D721Med (cell line): ENCODE measurements around the gene ZNF69.
"Not testable (repeated sequence)": the region's sequence is repeated elsewhere in the genome, so short reads cannot be mapped to it uniquely, and the experiment has no call there.

Source experiments
- DNase-seq: peaks from one replicate; pipeline ENCODE4 v3.0.0; 2011; ENCODE audit warnings: low spot score; ENCODE audit not compliant: insufficient read length
- FAIRE-seq: peaks from 2 replicates; lab custom pipeline; 2011; peaks lifted over from hg19 to GRCh38; lab: Jason Lieb, UNC
- TF ChIP-seq, protein P1 (sequence below): IDR thresholded peaks from 2 replicates; pipeline ENCODE4 v1.5.1; 2012; ENCODE audit warnings: mild to moderate bottlenecking, control low read depth; ENCODE audit not compliant: insufficient read depth; ENCODE audit errors: missing control alignments

The ZNF69 gene

DNA sequence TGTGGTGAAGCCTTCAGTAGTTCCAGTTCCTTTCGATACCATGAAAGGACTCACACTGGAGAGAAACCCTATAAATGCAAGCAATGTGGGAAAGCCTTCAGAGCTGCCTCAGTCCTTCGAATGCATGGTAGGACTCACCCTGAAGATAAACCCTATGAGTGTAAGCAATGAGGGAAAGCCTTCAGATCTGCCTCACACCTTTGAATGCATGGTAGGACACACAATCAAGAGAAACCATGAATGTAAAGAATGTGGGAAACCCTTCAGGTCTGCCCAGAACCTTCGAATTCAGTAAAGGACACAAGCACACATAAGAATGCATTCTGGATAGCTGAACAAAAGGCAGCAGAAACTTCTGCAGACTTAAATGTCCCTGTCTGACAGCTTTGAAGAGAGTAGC lies 18.3 kb downstream of the ZNF69 start:
- TF ChIP-seq, protein P1, sequence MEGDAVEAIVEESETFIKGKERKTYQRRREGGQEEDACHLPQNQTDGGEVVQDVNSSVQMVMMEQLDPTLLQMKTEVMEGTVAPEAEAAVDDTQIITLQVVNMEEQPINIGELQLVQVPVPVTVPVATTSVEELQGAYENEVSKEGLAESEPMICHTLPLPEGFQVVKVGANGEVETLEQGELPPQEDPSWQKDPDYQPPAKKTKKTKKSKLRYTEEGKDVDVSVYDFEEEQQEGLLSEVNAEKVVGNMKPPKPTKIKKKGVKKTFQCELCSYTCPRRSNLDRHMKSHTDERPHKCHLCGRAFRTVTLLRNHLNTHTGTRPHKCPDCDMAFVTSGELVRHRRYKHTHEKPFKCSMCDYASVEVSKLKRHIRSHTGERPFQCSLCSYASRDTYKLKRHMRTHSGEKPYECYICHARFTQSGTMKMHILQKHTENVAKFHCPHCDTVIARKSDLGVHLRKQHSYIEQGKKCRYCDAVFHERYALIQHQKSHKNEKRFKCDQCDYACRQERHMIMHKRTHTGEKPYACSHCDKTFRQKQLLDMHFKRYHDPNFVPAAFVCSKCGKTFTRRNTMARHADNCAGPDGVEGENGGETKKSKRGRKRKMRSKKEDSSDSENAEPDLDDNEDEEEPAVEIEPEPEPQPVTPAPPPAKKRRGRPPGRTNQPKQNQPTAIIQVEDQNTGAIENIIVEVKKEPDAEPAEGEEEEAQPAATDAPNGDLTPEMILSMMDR, result no peak
- DNase-seq (no peak), FAIRE-seq (no peak)

DNA sequence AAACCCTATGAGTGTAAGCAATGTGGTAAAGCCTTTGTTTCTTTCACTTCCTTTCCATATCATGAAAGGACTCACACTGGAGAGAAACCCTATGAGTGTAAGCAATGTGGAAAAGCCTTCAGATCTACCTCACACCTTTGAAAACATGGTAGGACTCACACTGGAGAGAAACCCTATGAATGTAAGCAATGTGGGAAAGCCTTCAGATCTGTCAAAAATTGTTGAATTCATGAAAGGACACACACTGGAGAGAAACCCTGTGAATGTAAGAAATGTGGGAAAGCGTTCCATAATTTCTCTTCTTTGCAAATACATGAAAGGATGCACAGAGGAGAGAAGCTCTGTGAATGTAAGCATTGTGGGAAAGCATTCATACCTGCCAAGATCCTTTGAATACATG lies 24.4 kb downstream of the ZNF69 start:
- not testable (repeated sequence) for FAIRE-seq, DNase-seq

GRCh38 chr19:11914417-11915051 lies 27.0 kb downstream of the ZNF69 start:
- not testable (repeated sequence) for FAIRE-seq

GRCh38 chr19:11921852-11922495 lies 34.4 kb downstream of the ZNF69 start:
- TF ChIP-seq, protein P1, result no peak
- DNase-seq, result no peak
- FAIRE-seq, result no peak

More at GRCh38 chr19:11914417-11915051, 27.0 kb downstream of the ZNF69 start:
- not testable (repeated sequence) for DNase-seq

DNA sequence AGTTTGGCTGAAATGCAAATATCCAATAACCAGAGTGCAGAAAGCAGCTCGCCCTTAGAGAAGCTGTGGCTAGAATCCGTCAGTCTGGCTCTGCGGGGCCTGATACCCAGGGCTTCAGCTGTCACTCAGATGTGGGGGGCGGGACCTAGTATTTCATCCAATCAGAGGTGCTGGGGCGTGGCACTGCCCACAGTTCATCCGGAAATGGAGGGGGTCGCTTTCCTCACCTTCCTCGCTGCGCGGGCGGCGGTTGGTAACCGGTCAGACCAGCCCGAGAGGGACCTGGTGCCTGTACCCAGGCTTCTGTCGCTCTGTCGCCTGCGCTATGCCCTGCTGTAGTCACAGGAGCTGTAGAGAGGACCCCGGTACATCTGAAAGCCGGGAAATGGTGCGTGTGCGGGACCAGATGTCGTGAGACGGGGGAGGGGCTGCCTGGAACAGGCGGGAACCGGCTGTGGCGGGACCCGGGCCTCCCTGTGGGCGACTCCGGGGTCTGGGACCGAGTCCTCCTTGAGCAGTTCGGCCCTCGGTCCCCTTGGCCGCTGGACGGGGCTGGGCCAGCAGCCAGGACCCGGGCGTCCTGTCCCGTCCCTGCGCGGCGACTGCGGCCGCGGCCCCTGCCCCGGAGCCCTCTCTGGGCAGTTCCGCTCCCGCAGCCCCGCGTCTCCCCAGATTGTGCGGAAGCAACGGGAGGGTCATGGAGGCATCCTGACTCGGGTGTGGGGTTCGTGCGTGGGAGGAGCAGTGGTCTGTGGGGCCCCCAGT lies 37.5 kb downstream of the ZNF69 start, which contains the start of gene ZNF700:
ZNF700 (plus strand) TSS at position 222 of the 765 bp plus-strand sequence; CDS start at position 326, 104 bp downstream.
- TF ChIP-seq, protein P1, result no peak
- FAIRE-seq (no peak), DNase-seq (peak; percentile 77)

- not testable (repeated sequence) for FAIRE-seq, DNase-seq
These were observed 38.1 kb downstream of the ZNF69 start for GRCh38 chr19:11925651-11926187.

DNA sequence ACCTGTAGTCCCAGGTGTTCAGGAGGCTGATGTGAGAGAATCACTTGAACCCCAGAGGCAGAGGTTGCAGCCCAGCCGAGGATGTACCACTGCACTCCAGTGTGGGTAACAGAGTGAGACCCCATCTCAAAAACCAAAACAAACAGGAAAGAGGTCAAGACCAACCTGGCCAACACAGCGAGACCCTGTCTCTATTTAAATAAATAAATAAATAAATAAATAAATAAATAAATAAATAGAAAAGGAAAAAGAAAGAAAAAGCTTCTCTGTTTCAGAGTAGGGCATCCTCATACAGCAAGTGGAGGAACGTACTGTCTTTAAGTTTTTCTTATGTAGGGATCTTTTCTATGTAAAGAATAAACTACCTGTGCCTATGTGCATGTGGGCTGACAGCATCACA lies 39.6 kb downstream of the ZNF69 start:
- DNase-seq (no peak), FAIRE-seq (no peak)
- TF ChIP-seq, protein P1, result no peak

DNA sequence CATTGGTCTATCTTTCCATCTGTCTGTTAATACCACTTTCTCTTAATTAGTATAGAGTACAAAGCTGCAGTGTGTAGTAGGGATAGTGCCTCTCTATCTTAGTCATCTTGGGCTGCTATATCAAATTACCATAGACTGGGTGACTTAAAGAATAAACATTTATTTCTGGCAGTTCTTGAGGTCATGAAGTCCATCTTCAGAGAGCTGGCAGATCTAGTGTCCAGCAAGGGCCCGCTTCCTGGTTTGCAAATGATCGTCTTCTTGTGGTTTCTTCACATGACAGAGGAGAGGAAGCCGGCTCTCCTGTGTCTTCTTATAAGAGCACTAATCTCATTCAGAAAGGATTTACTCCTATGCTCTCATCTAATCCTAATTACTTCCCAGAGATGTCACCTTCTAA lies 43.5 kb downstream of the ZNF69 start:
- TF ChIP-seq, protein P1, result no peak
- FAIRE-seq, result no peak
- DNase-seq, result peak; percentile 36
